Chondrocyte (in vitro differentiated cells): ENCODE measurements around the gene MAD2L1. TPM values are rescaled to one million over a fixed set of nuclear protein-coding genes. Genes with fewer than 3 reads are reported as not detected.

Experiments used
- DNase-seq: peaks from one replicate; pipeline ENCODE4 v3.0.0; 2021; ENCODE audit warnings: mixed read lengths, low spot score
- H3K27ac Mint-ChIP-seq: one replicate; pipeline ENCODE4 v1.8.0; 2021; ENCODE audit warnings: mild to moderate bottlenecking, moderate library complexity, mixed read lengths; ENCODE audit not compliant: unreplicated experiment
- H3K27me3 Mint-ChIP-seq: 2 replicates; pipeline ENCODE4 v1.8.0; 2021; ENCODE audit warnings: low read depth, mixed read lengths
- H3K36me3 Mint-ChIP-seq: 2 replicates; pipeline ENCODE4 v1.8.0; 2021; ENCODE audit warnings: low read depth, mixed read lengths
- H3K4me1 Mint-ChIP-seq: 2 replicates; pipeline ENCODE4 v1.8.0; 2021; ENCODE audit warnings: low read depth, mild to moderate bottlenecking, mixed read lengths
- H3K4me3 Mint-ChIP-seq: one replicate; pipeline ENCODE4 v1.8.0; 2021; ENCODE audit warnings: mild to moderate bottlenecking, moderate library complexity, mixed read lengths; ENCODE audit not compliant: unreplicated experiment
- H3K9me3 Mint-ChIP-seq: 2 replicates; pipeline ENCODE4 v1.8.0; 2021; ENCODE audit warnings: low read depth, mixed read lengths
- total RNA-seq: library from RNA; stranded (reverse); gene quantifications from 3 replicates; pipeline ENCODE4 v1.2.1, GENCODE V29; 2021
- TF ChIP-seq, protein P1 (sequence below): fragments of 200-600 bp; sonication (generic); IDR thresholded peaks from 2 replicates; pipeline ENCODE4 v1.5.0; 2021; ENCODE audit warnings: antibody characterized with exemption, mild to moderate bottlenecking, moderate library complexity

Gene MAD2L1
- total RNA-seq, 1 donor from 2014 or later, result 7.7 TPM

GRCh38 chr4:120011725-120012124, 54.9 kb downstream of the MAD2L1 start:
- no peak overlapping the region for H3K27ac Mint-ChIP-seq
- H3K4me1 Mint-ChIP-seq, result peaks cover 5% of the 10 kb centered on the region
- DNase-seq, result no peak
- H3K36me3 Mint-ChIP-seq, result peaks cover 3% of the 10 kb centered on the region
- no peaks in the 10 kb centered on the region for H3K27me3 Mint-ChIP-seq
- TF ChIP-seq, protein P1, sequence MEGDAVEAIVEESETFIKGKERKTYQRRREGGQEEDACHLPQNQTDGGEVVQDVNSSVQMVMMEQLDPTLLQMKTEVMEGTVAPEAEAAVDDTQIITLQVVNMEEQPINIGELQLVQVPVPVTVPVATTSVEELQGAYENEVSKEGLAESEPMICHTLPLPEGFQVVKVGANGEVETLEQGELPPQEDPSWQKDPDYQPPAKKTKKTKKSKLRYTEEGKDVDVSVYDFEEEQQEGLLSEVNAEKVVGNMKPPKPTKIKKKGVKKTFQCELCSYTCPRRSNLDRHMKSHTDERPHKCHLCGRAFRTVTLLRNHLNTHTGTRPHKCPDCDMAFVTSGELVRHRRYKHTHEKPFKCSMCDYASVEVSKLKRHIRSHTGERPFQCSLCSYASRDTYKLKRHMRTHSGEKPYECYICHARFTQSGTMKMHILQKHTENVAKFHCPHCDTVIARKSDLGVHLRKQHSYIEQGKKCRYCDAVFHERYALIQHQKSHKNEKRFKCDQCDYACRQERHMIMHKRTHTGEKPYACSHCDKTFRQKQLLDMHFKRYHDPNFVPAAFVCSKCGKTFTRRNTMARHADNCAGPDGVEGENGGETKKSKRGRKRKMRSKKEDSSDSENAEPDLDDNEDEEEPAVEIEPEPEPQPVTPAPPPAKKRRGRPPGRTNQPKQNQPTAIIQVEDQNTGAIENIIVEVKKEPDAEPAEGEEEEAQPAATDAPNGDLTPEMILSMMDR, result no peak
- peaks cover 14% of the 10 kb centered on the region for H3K9me3 Mint-ChIP-seq
- no peak overlapping the region for H3K4me3 Mint-ChIP-seq

- H3K36me3 Mint-ChIP-seq, result peaks cover 3% of the 10 kb centered on the region
- DNase-seq, result no peak
- H3K9me3 Mint-ChIP-seq, result peaks cover 8% of the 10 kb centered on the region
- no peak overlapping the region for H3K27ac Mint-ChIP-seq
- H3K27me3 Mint-ChIP-seq, result no peaks in the 10 kb centered on the region
- no peak overlapping the region for H3K4me3 Mint-ChIP-seq
- peaks cover 5% of the 10 kb centered on the region for H3K4me1 Mint-ChIP-seq
- TF ChIP-seq, protein P1, result no peak
Observed at GRCh38 chr4:120010646-120011045, 56.0 kb downstream of the MAD2L1 start.

DNA sequence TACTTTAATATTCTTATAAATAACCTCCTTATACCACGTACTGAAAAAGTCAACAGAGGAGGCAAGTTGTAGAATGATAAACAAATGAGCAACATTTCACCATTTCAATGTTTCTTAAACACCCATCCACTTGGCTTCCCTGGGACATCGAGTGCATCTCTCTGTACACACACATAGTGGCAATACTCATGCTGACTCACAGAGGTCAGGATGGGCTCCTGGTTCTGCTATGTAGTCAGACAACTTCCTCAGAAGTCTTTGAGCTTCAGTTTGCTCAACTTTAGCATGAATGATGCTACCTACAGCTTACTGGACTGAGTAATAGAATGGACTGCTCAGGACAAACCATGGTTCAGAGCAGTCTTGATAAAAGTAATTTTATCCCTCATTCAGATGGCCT, 56.9 kb downstream of the MAD2L1 start:
- Mint-ChIP-seq H3K4me1 (peaks cover 5% of the 10 kb centered on the region), H3K27ac (no peak overlapping the region), H3K4me3 (no peak overlapping the region), H3K9me3 (peaks cover 8% of the 10 kb centered on the region), H3K27me3 (no peaks in the 10 kb centered on the region), H3K36me3 (peaks cover 4% of the 10 kb centered on the region)
- no peak for DNase-seq
- TF ChIP-seq, protein P1, result no peak

DNA sequence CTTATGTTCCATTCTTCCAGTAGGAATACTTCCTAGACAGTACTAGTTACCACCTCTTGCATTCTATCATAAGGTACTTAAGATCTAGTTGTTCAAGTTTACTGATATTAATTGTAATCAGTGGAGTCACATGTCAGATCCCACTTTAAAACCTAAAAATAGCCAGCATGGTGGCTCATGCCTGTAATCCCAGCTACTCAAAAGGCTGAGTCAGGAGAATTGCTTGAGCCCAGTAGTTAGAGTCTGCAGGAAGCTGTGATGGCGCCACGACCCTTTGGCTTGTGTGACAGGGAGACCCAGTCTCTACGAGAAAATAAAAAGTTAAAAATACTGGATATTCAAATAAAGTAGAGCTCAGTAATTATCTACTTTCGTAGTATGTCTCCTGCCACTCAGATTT, 57.7 kb downstream of the MAD2L1 start:
- H3K36me3 Mint-ChIP-seq, result peaks cover 3% of the 10 kb centered on the region
- no peaks in the 10 kb centered on the region for H3K27me3 Mint-ChIP-seq

GRCh38 chr4:120007896-120008436, 58.7 kb downstream of the MAD2L1 start:
- Mint-ChIP-seq H3K27me3 (no peaks in the 10 kb centered on the region), H3K4me3 (no peak overlapping the region), H3K9me3 (peaks cover 5% of the 10 kb centered on the region), H3K4me1 (peaks cover 5% of the 10 kb centered on the region), H3K27ac (no peak overlapping the region), H3K36me3 (peaks cover 2% of the 10 kb centered on the region)
- no peak for DNase-seq
- TF ChIP-seq, protein P1, result no peak

More for the DNA sequence above, 57.7 kb downstream of the MAD2L1 start:
- Mint-ChIP-seq H3K27ac (no peak overlapping the region), H3K4me3 (no peak overlapping the region), H3K4me1 (peaks cover 5% of the 10 kb centered on the region), H3K9me3 (peaks cover 5% of the 10 kb centered on the region)
- TF ChIP-seq, protein P1, result no peak
- DNase-seq, result no peak
